ENCODE measurements around the gene IFT52. TPM values are rescaled to one million over a fixed set of nuclear protein-coding genes. Genes with fewer than 3 reads are reported as not detected.

Gene IFT52
- polyA plus RNA-seq, 1 experiment: 47.4 TPM

- no peak for DNase-seq (ENCODE audit: low read depth)
- ChIA-PET POLR2A (no interaction called here), CTCF (no interaction called here)
- TF ChIP-seq CTCF (IDR thresholded peaks at IDR 0.05; ENCODE audit: insufficient read depth, low read depth, low read length): no peak
- Histone ChIP-seq H3K27me3 (ENCODE audit: control insufficient read depth, insufficient read depth, low read length) (no peaks in the 10 kb centered on the region; the same call in 1 of the 2 replicates), H3K4me3 (ENCODE audit: low read depth, low read length) (no peak overlapping the region), H3K36me3 (ENCODE audit: control insufficient read depth, insufficient read depth, low read length) (no peaks in the 10 kb centered on the region; the same call in 1 of the 2 replicates)
These were observed 40.3 kb upstream of the IFT52 start for GRCh38 chr20:43550456-43550855.

DNA sequence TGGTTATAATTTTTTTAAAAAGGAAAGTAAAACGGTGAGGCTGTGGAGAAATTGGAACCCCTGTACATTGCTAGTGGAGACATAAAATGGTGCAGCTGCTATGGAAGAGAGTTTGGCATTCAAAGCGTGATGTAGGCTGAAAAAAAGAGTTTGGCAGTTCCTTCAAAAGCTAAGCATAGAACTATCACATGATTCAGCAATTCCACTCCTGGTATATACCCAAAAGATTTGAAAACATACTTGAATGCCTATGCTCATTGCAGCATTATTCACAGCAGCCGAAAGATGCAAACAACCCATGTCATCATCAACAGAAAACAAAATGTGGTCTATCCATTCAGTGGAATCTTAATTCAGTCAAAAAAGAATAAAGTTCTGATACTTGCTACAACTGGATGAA, 36.4 kb upstream of the IFT52 start:
- Histone ChIP-seq H3K27me3 (ENCODE audit: control insufficient read depth, insufficient read depth, low read length) (no peaks in the 10 kb centered on the region; the same call in 1 of the 2 replicates), H3K36me3 (ENCODE audit: control insufficient read depth, insufficient read depth, low read length) (no peaks in the 10 kb centered on the region), H3K4me3 (ENCODE audit: low read depth, low read length) (no peak overlapping the region)
- DNase-seq (ENCODE audit: low read depth): no peak
- CTCF ChIA-PET: no interaction called here
- no peak for TF ChIP-seq CTCF (IDR thresholded peaks at IDR 0.05; ENCODE audit: insufficient read depth, low read depth, low read length)
- POLR2A ChIA-PET: no interaction called here

GRCh38 chr20:43558412-43559146, 32.2 kb upstream of the IFT52 start, which contains the start of gene SGK2:
Gene SGK2, plus strand, starts transcription at chr20:43559027. Its CDS starts 7,469 bp downstream, at chr20:43566496.
- CTCF ChIA-PET: interaction anchor here (0.9 to 4.7 kb wide), 3 partner anchors 11 to 133 kb away, joined by 3 to 27 read pairs (median 4); no protein-coding TSS in a partner anchor
- no peak for DNase-seq (ENCODE audit: low read depth)
- no peak for TF ChIP-seq CTCF (IDR thresholded peaks at IDR 0.05; ENCODE audit: insufficient read depth, low read depth, low read length)
- Histone ChIP-seq H3K27me3 (ENCODE audit: control insufficient read depth, insufficient read depth, low read length) (no peaks in the 10 kb centered on the region), H3K36me3 (ENCODE audit: control insufficient read depth, insufficient read depth, low read length) (no peaks in the 10 kb centered on the region), H3K4me3 (ENCODE audit: low read depth, low read length) (no peak within 1 kb of the TSS)
- POLR2A ChIA-PET: no interaction called here

- ChIA-PET CTCF (interaction anchor here (0.9 to 4.7 kb wide), 3 partner anchors 11 to 133 kb away, joined by 3 to 27 read pairs (median 4); no protein-coding TSS in a partner anchor), POLR2A (no interaction called here)
- no peak for DNase-seq (ENCODE audit: low read depth)
- Histone ChIP-seq H3K4me3 (ENCODE audit: low read depth, low read length) (no peak overlapping the region), H3K27me3 (ENCODE audit: control insufficient read depth, insufficient read depth, low read length) (no peaks in the 10 kb centered on the region), H3K36me3 (ENCODE audit: control insufficient read depth, insufficient read depth, low read length) (no peaks in the 10 kb centered on the region)
- TF ChIP-seq CTCF (IDR thresholded peaks at IDR 0.05; ENCODE audit: insufficient read depth, low read depth, low read length): no peak
These were observed 31.4 kb upstream of the IFT52 start for GRCh38 chr20:43559147-43559987.

- no peaks in the 10 kb centered on the region for H3K36me3 ChIP-seq (ENCODE audit: control insufficient read depth, insufficient read depth, low read length)
- no peak overlapping the region for H3K4me3 ChIP-seq (ENCODE audit: low read depth, low read length)
- POLR2A ChIA-PET: no interaction called here
- H3K27me3 ChIP-seq (ENCODE audit: control insufficient read depth, insufficient read depth, low read length): no peaks in the 10 kb centered on the region
- DNase-seq (ENCODE audit: low read depth): no peak
- TF ChIP-seq CTCF (IDR thresholded peaks at IDR 0.05; ENCODE audit: insufficient read depth, low read depth, low read length): no peak
- CTCF ChIA-PET: interaction anchor here (4.7 kb wide), 1 partner anchor 22 kb away, joined by 27 read pairs; no protein-coding TSS in a partner anchor
These were observed 29.8 kb upstream of the IFT52 start for GRCh38 chr20:43560974-43561373.
